Activated T-cell treated with anti-CD3 and anti-CD28 coated beads, Interleukin-2, amount 50 U/mL, for 24 hours (primary cell): ENCODE measurements around the gene MYL12A.
"Not testable (repeated sequence)": the region's sequence is repeated elsewhere in the genome, so short reads cannot be mapped to it uniquely, and the experiment has no call there.

ENCODE experiments used
- DNase-seq: peaks from one replicate; pipeline ENCODE4 v3.0.0-alpha.2; 2020
- H3K27ac Mint-ChIP-seq: 2 replicates; pipeline ENCODE4 v1.8.0; 2020; ENCODE audit warnings: mild to moderate bottlenecking, mixed read lengths
- H3K27me3 Mint-ChIP-seq: 2 replicates; pipeline ENCODE4 v1.8.0; 2020; ENCODE audit warnings: mixed read lengths
- H3K36me3 Mint-ChIP-seq: 2 replicates; pipeline ENCODE4 v1.8.0; 2020; ENCODE audit warnings: low read depth, mixed read lengths
- H3K4me1 Mint-ChIP-seq: 2 replicates; pipeline ENCODE4 v1.8.0; 2020; ENCODE audit warnings: low read depth, mixed read lengths
- H3K4me3 Mint-ChIP-seq: 2 replicates; pipeline ENCODE4 v1.8.0; 2020; ENCODE audit warnings: mild to moderate bottlenecking, moderate library complexity, mixed read lengths
- H3K9me3 Mint-ChIP-seq: 2 replicates; pipeline ENCODE4 v1.8.0; 2020; ENCODE audit warnings: mixed read lengths

The MYL12A gene

GRCh38 chr18:3277643-3278213 lies 30.1 kb downstream of the MYL12A start:
- not testable (repeated sequence) for H3K27me3 Mint-ChIP-seq, DNase-seq, H3K4me3 Mint-ChIP-seq, H3K9me3 Mint-ChIP-seq
- H3K36me3 Mint-ChIP-seq = peaks cover 62% of the 10 kb centered on the region
- peaks cover 16% of the 10 kb centered on the region for H3K4me1 Mint-ChIP-seq
- peak overlapping the region; percentile 35 for H3K27ac Mint-ChIP-seq

- peaks cover 10% of the 10 kb centered on the region for H3K4me1 Mint-ChIP-seq
- H3K27ac Mint-ChIP-seq = peak overlapping the region; percentile 16
- peaks cover 44% of the 10 kb centered on the region for H3K36me3 Mint-ChIP-seq
- DNase-seq = no peak
- no peaks in the 10 kb centered on the region for H3K27me3 Mint-ChIP-seq
- H3K4me3 Mint-ChIP-seq = no peak overlapping the region
- no peaks in the 10 kb centered on the region for H3K9me3 Mint-ChIP-seq
Observed at GRCh38 chr18:3279201-3280185, 31.9 kb downstream of the MYL12A start.

- no peaks in the 10 kb centered on the region for H3K27me3 Mint-ChIP-seq
- H3K4me1 Mint-ChIP-seq = peaks cover 10% of the 10 kb centered on the region
- no peak overlapping the region for H3K27ac Mint-ChIP-seq
- H3K4me3 Mint-ChIP-seq = no peak overlapping the region
- no peaks in the 10 kb centered on the region for H3K9me3 Mint-ChIP-seq
- peaks cover 23% of the 10 kb centered on the region for H3K36me3 Mint-ChIP-seq
- DNase-seq = no peak
Observed at GRCh38 chr18:3281456-3282400, 34.1 kb downstream of the MYL12A start.

GRCh38 chr18:3283253-3283863 lies 35.8 kb downstream of the MYL12A start:
- no peaks in the 10 kb centered on the region for H3K27me3 Mint-ChIP-seq
- DNase-seq = no peak
- peaks cover 3% of the 10 kb centered on the region for H3K9me3 Mint-ChIP-seq
- peaks cover 4% of the 10 kb centered on the region for H3K4me1 Mint-ChIP-seq
- peaks cover 9% of the 10 kb centered on the region for H3K36me3 Mint-ChIP-seq
- no peak overlapping the region for H3K27ac Mint-ChIP-seq
- no peak overlapping the region for H3K4me3 Mint-ChIP-seq

- Mint-ChIP-seq H3K27me3 (no peaks in the 10 kb centered on the region), H3K36me3 (peaks cover 4% of the 10 kb centered on the region), H3K9me3 (peaks cover 4% of the 10 kb centered on the region), H3K4me1 (peaks cover 4% of the 10 kb centered on the region), H3K4me3 (no peak overlapping the region), H3K27ac (no peak overlapping the region)
- no peak for DNase-seq
Observed at GRCh38 chr18:3283908-3284307, 36.3 kb downstream of the MYL12A start.

- Mint-ChIP-seq H3K4me1 (no peaks in the 10 kb centered on the region), H3K9me3 (peaks cover 8% of the 10 kb centered on the region), H3K36me3 (no peaks in the 10 kb centered on the region), H3K27ac (no peak overlapping the region), H3K27me3 (no peaks in the 10 kb centered on the region), H3K4me3 (no peak overlapping the region)
- DNase-seq = no peak
Observed at GRCh38 chr18:3284501-3284900, 36.9 kb downstream of the MYL12A start.

GRCh38 chr18:3286159-3286558 lies 38.6 kb downstream of the MYL12A start:
- Mint-ChIP-seq H3K36me3 (no peaks in the 10 kb centered on the region), H3K4me3 (no peak overlapping the region), H3K4me1 (no peaks in the 10 kb centered on the region), H3K9me3 (peaks cover 15% of the 10 kb centered on the region), H3K27ac (no peak overlapping the region), H3K27me3 (no peaks in the 10 kb centered on the region)
- no peak for DNase-seq

GRCh38 chr18:3293196-3293951 lies 45.8 kb downstream of the MYL12A start:
- no peak for DNase-seq
- Mint-ChIP-seq H3K4me3 (no peak overlapping the region), H3K9me3 (peaks cover 14% of the 10 kb centered on the region), H3K4me1 (peaks cover 9% of the 10 kb centered on the region), H3K27me3 (no peaks in the 10 kb centered on the region), H3K36me3 (peaks cover 4% of the 10 kb centered on the region), H3K27ac (no peak overlapping the region)

- no peak for DNase-seq
- Mint-ChIP-seq H3K36me3 (peaks cover 4% of the 10 kb centered on the region), H3K4me3 (no peak overlapping the region), H3K4me1 (peaks cover 9% of the 10 kb centered on the region), H3K27me3 (peaks cover 8% of the 10 kb centered on the region), H3K27ac (no peak overlapping the region), H3K9me3 (peaks cover 10% of the 10 kb centered on the region)
Observed at GRCh38 chr18:3294435-3295080, 47.0 kb downstream of the MYL12A start.

GRCh38 chr18:3297025-3297984 lies 49.7 kb downstream of the MYL12A start:
- peaks cover 33% of the 10 kb centered on the region for H3K27me3 Mint-ChIP-seq

GRCh38 chr18:3304832-3305231 lies 57.2 kb downstream of the MYL12A start:
- H3K9me3 Mint-ChIP-seq = no peaks in the 10 kb centered on the region
- H3K4me3 Mint-ChIP-seq = no peak overlapping the region
- H3K27ac Mint-ChIP-seq = peak overlapping the region; percentile 92
- peaks cover 28% of the 10 kb centered on the region for H3K27me3 Mint-ChIP-seq
- no peaks in the 10 kb centered on the region for H3K36me3 Mint-ChIP-seq
- DNase-seq = no peak
- H3K4me1 Mint-ChIP-seq = peaks cover 23% of the 10 kb centered on the region

More at GRCh38 chr18:3297025-3297984, 49.7 kb downstream of the MYL12A start:
- peak overlapping the region; percentile 91 for H3K27ac Mint-ChIP-seq
- H3K36me3 Mint-ChIP-seq = peaks cover 4% of the 10 kb centered on the region
- no peaks in the 10 kb centered on the region for H3K9me3 Mint-ChIP-seq
- H3K4me3 Mint-ChIP-seq = peak overlapping the region; percentile 92
- peak; percentile 93 for DNase-seq
- H3K4me1 Mint-ChIP-seq = peaks cover 9% of the 10 kb centered on the region

GRCh38 chr18:3305354-3305762 lies 57.8 kb downstream of the MYL12A start:
- peaks cover 23% of the 10 kb centered on the region for H3K4me1 Mint-ChIP-seq
- DNase-seq = peak; percentile 45
- H3K9me3 Mint-ChIP-seq = no peaks in the 10 kb centered on the region
- H3K4me3 Mint-ChIP-seq = peak overlapping the region; percentile 39
- peaks cover 23% of the 10 kb centered on the region for H3K27me3 Mint-ChIP-seq
- no peaks in the 10 kb centered on the region for H3K36me3 Mint-ChIP-seq
- H3K27ac Mint-ChIP-seq = peak overlapping the region; percentile 92
